Psoas muscle (tissue), 8 donors: ENCODE measurements around the gene UCKL1. TPM values are rescaled to one million over a fixed set of nuclear protein-coding genes. Genes with fewer than 3 reads are reported as not detected.
"Not testable (repeated sequence)": the region's sequence is repeated elsewhere in the genome, so short reads cannot be mapped to it uniquely, and the experiment has no call there.

Experiments
- ATAC-seq, 4 donors: fragments of 200-7000 bp; cut with Tn5 transposase; one replicate each; pipeline ENCODE4 v1.9.1; 2020; ENCODE audit warnings: moderate library complexity in 3 of 4, mild to moderate bottlenecking in 2 of 4
- DNase-seq, 2 donors: peaks; one replicate each; pipeline ENCODE4 v3.0.0-alpha.2; 2020
- H3K27ac ChIP-seq: fragments of 200-600 bp; one replicate; pipeline ENCODE4 v1.8.0; 2022
- H3K27me3 ChIP-seq, 3 donors: fragments of 200-600 bp in 1 of 3; one replicate each; pipeline versions ENCODE4 v1.6.1 to v1.8.0; 2013 to 2022; ENCODE audit warnings: low read length in 2 of 3, mild to moderate bottlenecking in 2 of 3, moderate library complexity in 1 of 3; ENCODE audit not compliant: insufficient read depth in 3 of 3
- H3K36me3 ChIP-seq, 2 donors: fragments of 200-600 bp in 1 of 2; one replicate each; pipeline versions ENCODE4 v1.6.1 to v1.8.0; 2013 to 2022; ENCODE audit warnings: low read depth in 1 of 2, mild to moderate bottlenecking in 1 of 2, moderate library complexity in 1 of 2; ENCODE audit not compliant: insufficient read depth in 1 of 2
- H3K4me1 ChIP-seq: fragments of 200-600 bp; one replicate; pipeline ENCODE4 v1.8.0; 2022
- H3K4me3 ChIP-seq: fragments of 200-600 bp; one replicate; pipeline ENCODE4 v1.8.0; 2022; ENCODE audit warnings: mild to moderate bottlenecking
- H3K9me3 ChIP-seq: fragments of 200-600 bp; one replicate; pipeline ENCODE4 v1.8.0; 2022
- WGBS, 3 donors: extraction: QIAGEN DNeasy Blood & Tissue Kit; methylation state at CpG; one replicate each; pipeline versions ENCODE4 v1.1.6 to v1.1.7; 2013; 5-methylcytosine and 5-hydroxymethylcytosine counted together
- intact Hi-C, 2 donors: fragments of 100-400 bp; cut with DNase I; formaldehyde crosslinking; loops; one replicate each; pipeline versions ENCODE4 v1.11.0 to v1.14.2; 2022
- polyA plus RNA-seq, 3 donors: library from polyadenylated mRNA; stranded (reverse); fragments of 200-250 nt; gene quantifications; one replicate each; pipeline ENCODE4 v1.2.3, GENCODE V29; 2013
- total RNA-seq, 4 donors: library from RNA; stranded (reverse); fragmentation: NEBNext Ultra II Directional in 2 of 4; extraction: Animal tissue kit (Norgen Biotek cat#: 25700) in 2 of 4; gene quantifications; one replicate each; pipeline versions ENCODE4 v1.2.1 to v1.2.4, GENCODE V29; 2021 to 2023
- TF ChIP-seq, protein P1 (sequence below): fragments of 200-600 bp; IDR thresholded peaks from one replicate; pipeline ENCODE4 v1.8.0; 2022; ENCODE audit warnings: antibody characterized with exemption
- donor health status: healthy with polysubstance abuse.
- donor health status: DM: no; HTN: no; CAD: no; lungs with moderate emphysema.
- donor health status: Bipolar disorder and iron deficiency.
- donor health status: healthy.
- donor health status: DM: yes; HTN: yes; CAD: no.
- donor health status: DM: no; HTN: no; CAD: no.
- donor health status: DM: no; HTN: no; CAD: no.
- donor health status: DM: yes; HTN: yes; CAD: no.

The UCKL1 gene
- total and polyA plus RNA-seq, 7 donors, result 22.9 to 42.4 (median 36.9) TPM

DNA sequence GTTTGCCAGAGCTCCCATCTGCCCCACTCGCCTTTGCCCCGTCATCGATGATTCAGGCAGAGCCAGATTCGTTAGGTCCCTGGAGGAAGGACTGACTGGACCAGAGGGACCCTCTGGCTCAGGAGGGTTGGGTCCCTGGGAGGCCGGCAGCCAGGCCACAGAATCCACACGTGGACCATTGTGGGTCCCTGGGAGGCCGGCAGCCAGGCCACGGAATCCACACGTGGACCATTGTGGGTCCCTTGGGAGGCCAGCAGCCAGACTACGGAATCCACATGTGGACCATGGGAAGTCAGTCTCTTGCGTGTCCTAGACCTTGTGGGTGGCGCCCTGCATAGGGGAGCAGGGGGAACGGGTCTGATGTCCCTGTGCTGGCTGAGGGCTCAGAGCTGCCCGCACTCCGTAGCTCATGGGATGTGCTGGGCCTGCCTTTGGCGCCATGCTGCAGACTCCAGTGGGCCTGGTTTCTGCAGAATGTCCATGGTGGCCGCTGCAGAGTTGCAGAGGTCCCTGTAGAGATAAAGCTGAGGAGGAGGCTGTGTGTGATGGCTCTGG is 23.5 kb downstream of the UCKL1 start:
- DNase-seq (no peak), ATAC-seq (no peak)
- Histone ChIP-seq H3K27me3 (no peaks in the 10 kb centered on the region), H3K4me3 (no peak overlapping the region), H3K27ac (no peak overlapping the region), H3K9me3 (no peaks in the 10 kb centered on the region), H3K36me3 (peaks cover 15 to 71% of the 10 kb centered on the region in 2 donors), H3K4me1 (peaks cover 3% of the 10 kb centered on the region)
- 84 to 89% (median 85%) methylated on average over 17 of the region's 17 CpGs for WGBS, 3 donors
- TF ChIP-seq, protein P1, sequence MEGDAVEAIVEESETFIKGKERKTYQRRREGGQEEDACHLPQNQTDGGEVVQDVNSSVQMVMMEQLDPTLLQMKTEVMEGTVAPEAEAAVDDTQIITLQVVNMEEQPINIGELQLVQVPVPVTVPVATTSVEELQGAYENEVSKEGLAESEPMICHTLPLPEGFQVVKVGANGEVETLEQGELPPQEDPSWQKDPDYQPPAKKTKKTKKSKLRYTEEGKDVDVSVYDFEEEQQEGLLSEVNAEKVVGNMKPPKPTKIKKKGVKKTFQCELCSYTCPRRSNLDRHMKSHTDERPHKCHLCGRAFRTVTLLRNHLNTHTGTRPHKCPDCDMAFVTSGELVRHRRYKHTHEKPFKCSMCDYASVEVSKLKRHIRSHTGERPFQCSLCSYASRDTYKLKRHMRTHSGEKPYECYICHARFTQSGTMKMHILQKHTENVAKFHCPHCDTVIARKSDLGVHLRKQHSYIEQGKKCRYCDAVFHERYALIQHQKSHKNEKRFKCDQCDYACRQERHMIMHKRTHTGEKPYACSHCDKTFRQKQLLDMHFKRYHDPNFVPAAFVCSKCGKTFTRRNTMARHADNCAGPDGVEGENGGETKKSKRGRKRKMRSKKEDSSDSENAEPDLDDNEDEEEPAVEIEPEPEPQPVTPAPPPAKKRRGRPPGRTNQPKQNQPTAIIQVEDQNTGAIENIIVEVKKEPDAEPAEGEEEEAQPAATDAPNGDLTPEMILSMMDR, result no peak
- intact Hi-C loops, result no loop called here

DNA sequence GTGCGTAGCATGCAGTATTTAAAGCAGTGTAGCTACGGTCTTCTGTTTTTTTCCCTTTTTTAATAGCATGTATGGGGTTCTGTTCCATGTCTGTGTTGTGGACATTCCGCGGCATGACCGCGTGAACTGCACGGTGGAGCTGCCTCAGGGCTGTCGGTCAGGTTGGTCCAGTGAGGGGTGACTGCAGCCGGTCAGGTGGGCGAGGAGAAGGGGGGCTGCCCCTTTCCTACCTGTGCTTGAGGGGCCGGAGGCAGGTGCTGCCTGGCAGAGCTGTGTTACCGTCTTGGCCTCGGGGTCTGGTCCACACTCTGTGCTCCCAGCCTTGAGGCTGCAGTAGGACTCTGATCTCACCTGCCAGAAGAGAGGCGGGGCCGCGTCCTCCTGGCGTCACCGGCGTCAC is 24.5 kb downstream of the UCKL1 start:
- H3K9me3 ChIP-seq, result no peaks in the 10 kb centered on the region
- TF ChIP-seq, protein P1, result no peak
- H3K4me1 ChIP-seq, result peaks cover 11% of the 10 kb centered on the region
- no peaks in the 10 kb centered on the region for H3K27me3 ChIP-seq
- H3K36me3 ChIP-seq, result peaks cover 15 to 74% of the 10 kb centered on the region in 2 donors
- DNase-seq (no peak), ATAC-seq (no peak)
- intact Hi-C loops, result no loop called here
- no peak overlapping the region for H3K27ac ChIP-seq
- no peak overlapping the region for H3K4me3 ChIP-seq
- 95 to 97% (median 96%) methylated on average over 19 of the region's 19 CpGs for WGBS, 3 donors

DNA sequence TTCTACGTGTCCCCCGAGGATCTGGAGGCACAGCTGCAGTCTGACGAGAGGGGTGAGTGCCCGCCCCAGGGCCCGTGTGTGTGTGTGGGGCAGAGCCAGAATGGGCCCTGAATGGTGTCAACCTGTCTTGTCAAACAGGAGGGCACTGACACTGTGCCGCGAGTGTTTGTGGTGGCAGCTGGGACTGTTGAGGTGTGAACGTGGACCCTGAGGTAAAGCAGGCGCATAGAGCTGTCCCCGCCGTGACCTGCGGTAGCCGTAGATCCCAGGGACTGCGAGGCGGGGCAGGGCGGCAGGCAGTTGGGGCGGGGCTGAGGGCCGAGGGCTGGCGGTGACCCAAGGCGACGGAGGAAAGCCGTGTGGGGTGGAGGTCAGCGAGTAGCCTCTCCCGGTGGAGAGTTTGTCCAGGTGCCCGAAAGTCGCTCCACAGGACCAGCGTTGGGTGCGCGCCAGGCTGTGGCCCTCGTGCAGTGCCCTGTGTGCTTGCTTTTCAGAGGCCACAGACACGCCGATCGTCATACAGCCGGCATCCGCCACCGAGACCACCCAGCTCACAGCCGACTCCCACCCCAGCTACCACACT is 25.2 kb downstream of the UCKL1 start:
- ATAC-seq (peak in 1 of 4 donors; percentile 9), DNase-seq (no peak)
- Histone ChIP-seq H3K4me3 (no peak overlapping the region), H3K36me3 (peaks cover 15 to 74% of the 10 kb centered on the region in 2 donors), H3K27ac (no peak overlapping the region), H3K27me3 (no peaks in the 10 kb centered on the region), H3K9me3 (no peaks in the 10 kb centered on the region), H3K4me1 (peaks cover 11% of the 10 kb centered on the region)
- TF ChIP-seq, protein P1, result no peak
- WGBS, 3 donors, result 87 to 91% (median 90%) methylated on average over 37 of the region's 37 CpGs
- intact Hi-C loops, result no loop called here

DNA sequence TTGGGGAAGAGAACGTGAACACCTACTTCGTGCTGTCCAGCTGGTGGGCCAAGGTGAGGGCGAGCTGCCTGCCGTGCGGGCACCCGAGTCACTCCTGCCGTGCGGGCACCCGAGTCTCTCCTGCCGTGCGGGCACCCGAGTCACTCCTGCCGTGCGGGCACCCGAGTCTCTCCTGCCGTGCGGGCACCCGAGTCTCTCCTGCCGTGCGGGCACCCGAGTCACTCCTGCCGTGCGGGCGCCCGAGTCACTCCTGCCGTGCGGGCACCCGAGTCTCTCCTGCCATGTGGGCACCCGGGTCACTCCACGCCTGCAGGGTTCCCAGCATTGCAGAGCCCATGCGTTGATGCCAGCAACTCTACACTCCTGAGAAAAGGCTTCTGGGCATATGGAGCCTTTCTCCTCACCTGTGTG is 26.7 kb downstream of the UCKL1 start:
- ATAC-seq, H3K9me3 ChIP-seq, H3K27ac ChIP-seq, H3K4me3 ChIP-seq, intact Hi-C loops, H3K27me3 ChIP-seq, DNase-seq: not testable (repeated sequence)
- 95% methylated on average over 28 to 31 of the region's 31 CpGs for WGBS, 3 donors
- peaks cover 12 to 58% of the 10 kb centered on the region in 2 donors for H3K36me3 ChIP-seq
- H3K4me1 ChIP-seq, result peaks cover 11% of the 10 kb centered on the region

DNA sequence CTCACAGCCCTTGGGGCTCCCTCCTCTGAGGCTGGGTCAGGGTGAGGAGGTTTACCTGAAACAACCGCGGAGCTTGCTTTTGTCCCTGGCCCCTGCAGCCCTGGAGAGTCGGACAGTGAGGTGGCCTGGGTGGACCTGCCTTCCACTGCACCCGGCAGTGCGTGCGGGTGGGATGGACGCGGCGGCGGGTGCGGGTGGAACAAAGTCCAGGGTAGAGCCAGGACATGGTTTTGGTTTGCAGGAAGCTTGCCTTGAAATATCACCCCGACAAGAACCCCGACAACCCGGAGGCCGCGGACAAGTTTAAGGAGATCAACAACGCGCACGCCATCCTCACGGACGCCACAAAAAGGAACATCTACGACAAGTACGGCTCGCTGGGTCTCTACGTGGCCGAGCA is 27.1 kb downstream of the UCKL1 start:
- TF ChIP-seq, protein P1, result no peak
- no peak overlapping the region for H3K27ac ChIP-seq
- intact Hi-C loops, result no loop called here
- no peak for DNase-seq
- no peak for ATAC-seq
- H3K4me3 ChIP-seq, result no peak overlapping the region
- no peaks in the 10 kb centered on the region for H3K27me3 ChIP-seq
- H3K4me1 ChIP-seq, result peaks cover 11% of the 10 kb centered on the region
- 96 to 97% (median 97%) methylated on average over 26 of the region's 26 CpGs for WGBS, 3 donors
- H3K9me3 ChIP-seq, result no peaks in the 10 kb centered on the region
- H3K36me3 ChIP-seq, result peaks cover 12 to 56% of the 10 kb centered on the region in 2 donors
